Mucosa of rectum (tissue), 2 donors: ENCODE data around the gene PAPPA.

Experiments used
- H3K27ac ChIP-seq, 2 donors: one replicate each; pipeline ENCODE4 v1.7.0; 2013; ENCODE audit warnings: inconsistent platforms in 2 of 2, low read depth in 2 of 2, low read length in 2 of 2
- H3K27me3 ChIP-seq, 2 donors: one replicate each; pipeline ENCODE4 v1.7.0; 2013; ENCODE audit warnings: low read length in 2 of 2; ENCODE audit not compliant: control insufficient read depth in 2 of 2, insufficient read depth in 2 of 2
- H3K36me3 ChIP-seq, 2 donors: one replicate each; pipeline ENCODE4 v1.7.0; 2013; ENCODE audit warnings: low read length in 2 of 2; ENCODE audit not compliant: control insufficient read depth in 2 of 2, insufficient read depth in 2 of 2
- H3K4me1 ChIP-seq, 2 donors: one replicate each; pipeline ENCODE4 v1.7.0; 2013; ENCODE audit warnings: low read length in 2 of 2, mild to moderate bottlenecking in 1 of 2; ENCODE audit not compliant: control insufficient read depth in 2 of 2, insufficient read depth in 2 of 2
- H3K4me3 ChIP-seq, 2 donors: one replicate each; pipeline ENCODE4 v1.7.0; 2013; ENCODE audit warnings: low read length in 2 of 2
- H3K9ac ChIP-seq, 2 donors: one replicate each; pipeline ENCODE4 v1.7.0; 2013; ENCODE audit warnings: low read length in 2 of 2, low read depth in 1 of 2, mild to moderate bottlenecking in 1 of 2
- H3K9me3 ChIP-seq, 2 donors: one replicate each; pipeline ENCODE4 v1.7.0; 2013; ENCODE audit warnings: low read length in 2 of 2; ENCODE audit not compliant: control insufficient read depth in 2 of 2
- donor health status: healthy.
- donor health status: Normal muscosa, but diverticular disease.

Gene PAPPA

DNA sequence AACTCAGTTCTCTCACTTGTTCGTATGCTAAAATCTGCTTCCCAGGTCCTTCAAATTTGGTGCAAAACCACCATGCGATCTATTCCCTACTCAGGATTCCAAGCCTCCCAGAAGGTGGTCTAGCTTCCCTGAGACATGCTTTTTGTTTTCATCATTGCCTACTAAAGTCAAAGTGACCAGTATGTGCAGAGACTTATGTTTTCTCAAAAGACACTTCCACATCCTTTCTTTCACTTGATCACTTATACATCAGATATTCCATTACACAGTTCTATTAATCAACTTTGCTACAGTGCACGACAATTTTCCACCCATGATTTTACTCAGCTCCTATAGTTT lies 242.1 kb downstream of the PAPPA start:
- Histone ChIP-seq H3K27ac (no peak overlapping the region), H3K4me3 (no peak overlapping the region), H3K27me3 (no peaks in the 10 kb centered on the region), H3K9ac (no peak overlapping the region), H3K4me1 (no peaks in the 10 kb centered on the region), H3K9me3 (no peaks in the 10 kb centered on the region), H3K36me3 (no peaks in the 10 kb centered on the region)

DNA sequence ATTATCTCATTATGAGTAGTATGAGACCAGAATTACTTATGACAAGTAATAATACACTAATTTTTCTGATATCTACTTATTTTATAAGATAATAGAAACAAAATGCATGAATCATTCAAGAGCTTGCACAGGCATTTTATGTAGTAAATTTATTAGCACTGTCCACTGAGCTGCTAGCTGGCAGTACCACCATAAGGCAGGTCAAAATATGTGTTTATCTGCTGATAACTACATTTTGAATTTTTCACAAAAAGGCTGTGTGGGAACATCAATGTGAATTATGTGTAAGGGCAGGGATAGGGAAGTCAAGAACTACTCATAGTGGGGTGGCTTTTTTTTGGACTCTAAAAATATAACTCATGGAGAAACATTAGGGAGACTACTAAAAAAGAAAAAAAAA lies 249.6 kb downstream of the PAPPA start:
- no peak overlapping the region for H3K4me3 ChIP-seq
- H3K9ac ChIP-seq, result no peak overlapping the region
- no peaks in the 10 kb centered on the region for H3K9me3 ChIP-seq
- H3K4me1 ChIP-seq, result no peaks in the 10 kb centered on the region
- no peaks in the 10 kb centered on the region for H3K36me3 ChIP-seq
- H3K27ac ChIP-seq, result no peak overlapping the region
- no peaks in the 10 kb centered on the region for H3K27me3 ChIP-seq

DNA sequence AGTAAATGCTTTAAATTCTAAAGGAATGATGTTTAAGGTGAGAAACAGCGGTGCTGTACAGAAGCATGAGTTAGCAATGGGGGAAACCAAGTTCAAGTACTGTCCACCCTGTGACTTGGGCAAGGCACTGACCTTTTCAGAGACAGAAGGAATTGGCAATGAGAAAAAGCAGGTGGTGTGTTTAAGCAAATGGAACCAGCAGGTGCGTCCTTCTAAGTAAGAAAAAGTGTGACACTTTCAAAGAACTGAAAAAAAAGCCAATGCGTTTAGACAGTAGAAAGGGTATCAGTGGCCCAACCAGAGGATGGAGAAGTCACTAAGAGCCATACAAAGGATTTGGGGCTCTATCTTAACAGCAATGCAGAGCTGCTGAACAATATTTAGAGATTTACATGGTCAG lies 250.6 kb downstream of the PAPPA start:
- Histone ChIP-seq H3K9ac (no peak overlapping the region), H3K27ac (no peak overlapping the region), H3K36me3 (no peaks in the 10 kb centered on the region), H3K4me1 (no peaks in the 10 kb centered on the region), H3K4me3 (no peak overlapping the region), H3K27me3 (no peaks in the 10 kb centered on the region), H3K9me3 (no peaks in the 10 kb centered on the region)

DNA sequence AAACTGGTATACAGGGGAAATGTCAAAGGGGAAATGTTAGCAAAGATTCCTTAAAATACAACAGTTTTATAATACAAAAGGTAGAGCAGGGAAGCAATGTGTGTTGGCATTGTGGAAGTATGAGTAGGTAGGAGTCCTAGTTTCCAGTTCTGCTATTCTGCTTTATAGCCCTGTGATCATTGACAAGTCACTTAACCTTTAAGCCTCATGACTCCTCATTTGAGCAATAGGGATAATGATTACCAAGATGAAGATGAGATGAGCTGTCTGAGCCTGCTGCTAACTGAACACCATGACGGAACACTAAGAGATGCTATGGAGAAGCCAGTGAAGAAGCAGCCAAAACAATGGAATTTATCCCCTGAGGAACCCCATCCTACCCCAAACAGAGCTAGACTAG lies 251.7 kb downstream of the PAPPA start:
- no peak overlapping the region for H3K27ac ChIP-seq
- no peaks in the 10 kb centered on the region for H3K4me1 ChIP-seq
- H3K36me3 ChIP-seq, result no peaks in the 10 kb centered on the region
- no peak overlapping the region for H3K9ac ChIP-seq
- H3K4me3 ChIP-seq, result no peak overlapping the region
- H3K27me3 ChIP-seq, result no peaks in the 10 kb centered on the region
- no peaks in the 10 kb centered on the region for H3K9me3 ChIP-seq

DNA sequence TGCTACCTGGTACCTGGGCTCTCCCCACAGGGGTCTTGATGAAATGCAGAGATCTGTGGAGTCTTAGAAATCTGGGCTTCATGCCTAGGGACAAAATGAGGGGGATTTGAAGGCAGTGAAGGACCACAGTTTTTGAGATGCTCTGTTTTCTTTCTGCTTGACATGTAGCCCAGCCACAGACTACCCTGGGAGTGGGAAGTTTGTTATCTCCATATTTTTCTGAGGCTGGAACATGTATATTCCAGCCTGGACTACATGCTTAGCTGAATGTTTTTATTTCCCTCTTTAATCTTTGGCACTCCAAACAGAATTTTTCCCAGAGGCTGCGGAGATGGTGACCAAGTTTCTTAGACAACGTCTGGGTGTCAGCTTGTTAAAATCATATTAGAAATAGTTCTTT lies 252.9 kb downstream of the PAPPA start:
- H3K9ac ChIP-seq, result no peak overlapping the region
- H3K4me1 ChIP-seq, result no peaks in the 10 kb centered on the region
- H3K27me3 ChIP-seq, result no peaks in the 10 kb centered on the region
- no peaks in the 10 kb centered on the region for H3K9me3 ChIP-seq
- H3K27ac ChIP-seq, result no peak overlapping the region
- H3K36me3 ChIP-seq, result no peaks in the 10 kb centered on the region
- no peak overlapping the region for H3K4me3 ChIP-seq

DNA sequence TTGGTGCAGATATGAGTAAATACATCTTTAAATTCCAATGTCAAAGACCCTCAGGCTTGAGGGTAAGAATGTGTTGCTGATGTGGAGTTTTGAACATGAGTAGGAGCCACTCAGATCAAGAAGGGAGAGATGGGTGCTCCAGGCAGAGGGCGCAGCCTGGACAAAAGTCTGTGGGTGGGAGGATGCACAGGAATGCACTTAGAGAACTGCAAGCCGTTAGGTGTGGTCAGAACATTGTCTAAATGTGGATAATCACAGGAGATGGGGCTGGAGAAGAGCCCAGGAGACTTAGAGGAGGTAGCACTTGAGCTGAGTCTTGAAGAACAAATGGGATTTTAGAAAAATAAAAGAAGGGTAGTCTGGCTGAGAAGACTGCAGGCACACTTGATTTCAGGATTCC lies 255.5 kb downstream of the PAPPA start:
- Histone ChIP-seq H3K27me3 (no peaks in the 10 kb centered on the region), H3K36me3 (no peaks in the 10 kb centered on the region), H3K4me3 (no peak overlapping the region), H3K9me3 (no peaks in the 10 kb centered on the region), H3K9ac (no peak overlapping the region), H3K27ac (no peak overlapping the region), H3K4me1 (no peaks in the 10 kb centered on the region)

DNA sequence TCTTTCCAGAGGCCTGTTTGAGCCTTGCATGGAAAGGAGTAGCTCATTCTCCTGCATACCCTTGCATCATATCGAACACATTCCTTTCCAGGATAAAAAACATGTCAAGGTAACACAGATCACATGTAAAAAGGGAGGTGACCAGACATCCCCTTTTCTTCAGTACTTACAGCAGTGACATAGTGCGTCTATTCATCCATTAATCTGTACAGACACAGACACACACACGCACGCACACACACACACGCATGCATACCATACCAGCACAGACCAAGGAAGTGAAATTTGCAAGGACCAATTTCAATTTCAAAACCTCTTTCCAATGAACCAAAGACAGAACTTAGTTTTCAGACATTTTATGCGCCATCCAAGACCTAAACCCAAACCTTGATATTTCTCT lies 256.0 kb downstream of the PAPPA start:
- Histone ChIP-seq H3K4me1 (no peaks in the 10 kb centered on the region), H3K36me3 (no peaks in the 10 kb centered on the region), H3K9me3 (no peaks in the 10 kb centered on the region), H3K27ac (no peak overlapping the region), H3K9ac (no peak overlapping the region), H3K4me3 (no peak overlapping the region), H3K27me3 (no peaks in the 10 kb centered on the region)

DNA sequence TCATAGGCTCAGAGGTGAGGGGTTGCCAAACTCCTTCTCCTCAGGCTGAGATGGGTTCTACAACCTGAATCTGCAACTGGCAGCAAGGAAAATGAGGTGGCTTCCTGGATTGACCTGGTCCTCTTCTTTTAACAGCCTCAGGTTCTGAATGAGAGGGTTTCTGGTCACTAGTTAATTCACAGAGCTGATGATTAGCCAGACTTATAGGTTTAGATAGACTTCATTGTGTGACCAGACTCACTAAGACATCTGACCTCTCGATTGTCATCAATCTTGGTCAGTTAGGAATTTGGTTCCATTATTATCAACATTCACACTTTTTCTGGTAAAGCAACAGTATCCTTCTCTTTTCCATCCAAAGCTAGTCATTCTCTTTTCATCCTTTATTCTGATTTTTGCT lies 257.9 kb downstream of the PAPPA start:
- H3K36me3 ChIP-seq, result no peaks in the 10 kb centered on the region
- H3K4me3 ChIP-seq, result no peak overlapping the region
- no peaks in the 10 kb centered on the region for H3K9me3 ChIP-seq
- H3K4me1 ChIP-seq, result no peaks in the 10 kb centered on the region
- no peaks in the 10 kb centered on the region for H3K27me3 ChIP-seq
- no peak overlapping the region for H3K27ac ChIP-seq
- H3K9ac ChIP-seq, result no peak overlapping the region

DNA sequence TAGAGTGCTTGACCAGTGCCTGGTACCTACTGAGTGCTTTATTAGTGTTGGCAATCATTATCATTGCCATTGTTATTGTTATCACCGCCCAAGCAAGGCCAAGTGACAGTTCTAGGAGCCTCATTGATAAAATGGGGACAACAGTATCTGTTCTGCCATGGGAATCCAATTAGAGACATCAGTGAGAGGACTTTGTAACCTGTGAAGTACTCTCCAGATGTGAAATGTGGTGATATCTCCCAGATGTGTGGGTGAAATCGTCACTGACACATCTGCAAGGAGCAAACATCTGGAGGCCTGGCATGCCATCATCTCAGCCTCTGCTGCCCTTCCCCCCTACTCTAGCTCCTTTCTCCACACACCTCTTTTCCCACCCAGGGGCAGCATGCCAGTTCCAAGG lies 260.8 kb downstream of the PAPPA start:
- H3K9ac ChIP-seq, result no peak overlapping the region
- no peak overlapping the region for H3K27ac ChIP-seq
- H3K4me3 ChIP-seq, result no peak overlapping the region
- no peaks in the 10 kb centered on the region for H3K4me1 ChIP-seq
- H3K9me3 ChIP-seq, result no peaks in the 10 kb centered on the region
- no peaks in the 10 kb centered on the region for H3K27me3 ChIP-seq
- H3K36me3 ChIP-seq, result no peaks in the 10 kb centered on the region

DNA sequence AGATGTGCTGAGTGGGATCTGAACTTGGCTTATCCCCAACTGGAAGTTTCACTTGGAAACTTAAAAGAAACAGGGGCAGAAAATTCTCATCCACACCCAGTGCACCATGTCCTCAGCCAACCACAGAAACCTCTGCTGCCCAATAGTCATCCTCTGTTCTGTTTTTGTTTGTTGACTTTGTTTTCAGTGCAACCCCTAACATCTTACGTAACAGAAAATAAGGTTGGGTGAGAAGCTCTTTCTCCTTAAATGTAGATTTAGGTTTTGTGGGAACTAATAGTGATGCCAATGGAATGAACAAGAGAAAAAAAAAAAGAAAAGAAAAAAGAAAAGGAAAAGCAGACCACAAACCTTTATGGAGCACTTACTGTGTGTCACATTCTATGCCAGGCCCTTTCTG lies 262.8 kb downstream of the PAPPA start:
- no peak overlapping the region for H3K27ac ChIP-seq
- H3K9me3 ChIP-seq, result no peaks in the 10 kb centered on the region
- no peak overlapping the region for H3K4me3 ChIP-seq
- no peaks in the 10 kb centered on the region for H3K27me3 ChIP-seq
- no peaks in the 10 kb centered on the region for H3K4me1 ChIP-seq
- H3K9ac ChIP-seq, result no peak overlapping the region
- H3K36me3 ChIP-seq, result no peaks in the 10 kb centered on the region

DNA sequence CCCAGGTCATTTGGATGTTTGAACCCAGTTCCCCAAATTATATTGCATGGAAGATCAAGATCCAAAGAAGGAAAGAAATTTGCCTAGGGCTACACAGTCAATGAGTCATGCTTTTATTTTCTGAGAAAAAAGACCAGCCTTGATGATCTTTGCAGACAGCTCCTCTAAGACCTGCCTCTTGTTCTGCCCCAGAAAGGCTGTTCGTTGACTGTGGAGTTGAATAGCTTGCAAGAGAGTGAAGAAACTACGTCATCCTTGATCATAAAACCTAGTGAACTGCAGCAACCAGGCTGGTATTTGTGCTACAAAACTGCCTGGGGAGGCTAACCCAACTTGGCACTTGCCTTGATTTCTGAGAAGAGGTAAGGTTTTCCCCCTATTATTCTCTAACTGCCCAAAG lies 263.9 kb downstream of the PAPPA start:
- H3K4me3 ChIP-seq, result no peak overlapping the region
- no peaks in the 10 kb centered on the region for H3K36me3 ChIP-seq
- no peak overlapping the region for H3K9ac ChIP-seq
- no peaks in the 10 kb centered on the region for H3K27me3 ChIP-seq
- no peak overlapping the region for H3K27ac ChIP-seq
- no peaks in the 10 kb centered on the region for H3K9me3 ChIP-seq
- no peaks in the 10 kb centered on the region for H3K4me1 ChIP-seq
